ENCODE data around the gene MEIKIN. TPM values are rescaled to one million over a fixed set of nuclear protein-coding genes. Genes with fewer than 3 reads are reported as not detected.

MEIKIN gene
- polyA plus RNA-seq, 3 donors, result 0.16 to 1.6 (median 1.6) TPM

- no peaks in the 10 kb centered on the region for H4K20me1 ChIP-seq (ENCODE audit: insufficient read depth, low read length)
- no peaks in the 10 kb centered on the region for H3K4me1 ChIP-seq (ENCODE audit: control insufficient read depth in 1 of 2, insufficient read depth in 2 of 2, low read length in 2 of 2)
- Mint-ChIP-seq H3K4me3 (no peak overlapping the region), H3K27me3 (ENCODE audit: low read depth in 3 of 3) (peaks cover 0 to 7% (median 3%) of the 10 kb centered on the region in 3 donors), H3K36me3 (no peaks in the 10 kb centered on the region), H3K4me1 (no peaks in the 10 kb centered on the region), H3K9me3 (no peaks in the 10 kb centered on the region), H3K27ac (no peak overlapping the region)
- no peak for DNase-seq
- H3K27me3 ChIP-seq (ENCODE audit: control insufficient read depth in 2 of 2, insufficient read depth in 2 of 2, low read length in 2 of 2), result no peaks in the 10 kb centered on the region
- H3K36me3 ChIP-seq (replicated peaks in 1 of 2; ENCODE audit: control insufficient read depth in 1 of 2, insufficient read depth in 2 of 2, low read length in 2 of 2), result no peaks in the 10 kb centered on the region
- H3K9ac ChIP-seq (ENCODE audit: insufficient read depth, low read length, poor library complexity, severe bottlenecking), result no peak overlapping the region
- no peak overlapping the region for H3K4me3 ChIP-seq (replicated peaks in 1 of 3; ENCODE audit: low read depth in 2 of 3, low read length in 3 of 3)
- H3K79me2 ChIP-seq (ENCODE audit: insufficient read depth, low read length), result no peaks in the 10 kb centered on the region
- H3K9me3 ChIP-seq (replicated peaks in 1 of 2; ENCODE audit: control insufficient read depth in 1 of 2, insufficient read depth in 1 of 2, low read length in 2 of 2), result no peaks in the 10 kb centered on the region
- no peak for TF ChIP-seq CTCF (IDR thresholded peaks at IDR 0.05)
- H2AFZ ChIP-seq (ENCODE audit: insufficient read depth, low read depth, low read length, poor library complexity, severe bottlenecking), result no peak overlapping the region
- intact Hi-C loops (cut with micrococcal nuclease), result no loop called here
- whole genome bisulfite sequencing (ENCODE audit: insufficient coverage), result no CpG with 5 or more reads among the region's 3 CpGs
- no peak overlapping the region for H3K27ac ChIP-seq (ENCODE audit: low read depth in 1 of 2, low read length in 2 of 2)
- H3K4me2 ChIP-seq (replicated peaks; ENCODE audit: extremely low read depth, low read length, poor library complexity, severe bottlenecking), result no peak overlapping the region
Measured at GRCh38 chr5:131959906-131960305, 14.4 kb upstream of the MEIKIN start.

GRCh38 chr5:131959136-131959535, 13.7 kb upstream of the MEIKIN start:
- Histone ChIP-seq H3K36me3 (replicated peaks in 1 of 2; ENCODE audit: control insufficient read depth in 1 of 2, insufficient read depth in 2 of 2, low read length in 2 of 2) (no peaks in the 10 kb centered on the region), H3K9me3 (replicated peaks in 1 of 2; ENCODE audit: control insufficient read depth in 1 of 2, insufficient read depth in 1 of 2, low read length in 2 of 2) (no peaks in the 10 kb centered on the region), H4K20me1 (ENCODE audit: insufficient read depth, low read length) (no peaks in the 10 kb centered on the region), H3K27ac (ENCODE audit: low read depth in 1 of 2, low read length in 2 of 2) (no peak overlapping the region), H3K79me2 (ENCODE audit: insufficient read depth, low read length) (no peaks in the 10 kb centered on the region), H3K4me2 (replicated peaks; ENCODE audit: extremely low read depth, low read length, poor library complexity, severe bottlenecking) (no peak overlapping the region), H3K27me3 (ENCODE audit: control insufficient read depth in 2 of 2, insufficient read depth in 2 of 2, low read length in 2 of 2) (peaks cover 0 to 2% of the 10 kb centered on the region in 2 donors), H3K4me3 (replicated peaks in 1 of 3; ENCODE audit: low read depth in 2 of 3, low read length in 3 of 3) (no peak overlapping the region), H2AFZ (ENCODE audit: insufficient read depth, low read depth, low read length, poor library complexity, severe bottlenecking) (no peak overlapping the region), H3K9ac (ENCODE audit: insufficient read depth, low read length, poor library complexity, severe bottlenecking) (no peak overlapping the region), H3K4me1 (ENCODE audit: control insufficient read depth in 1 of 2, insufficient read depth in 2 of 2, low read length in 2 of 2) (no peaks in the 10 kb centered on the region)
- 100% methylated on average over 3 of the region's 5 CpGs for WGBS (ENCODE audit: insufficient coverage)
- no peak overlapping the region for H3K27ac Mint-ChIP-seq
- intact Hi-C loops (cut with micrococcal nuclease), result no loop called here
- no peak overlapping the region for H3K4me3 Mint-ChIP-seq
- peaks cover 0 to 4% (median 0%) of the 10 kb centered on the region in 7 donors for H3K9me3 Mint-ChIP-seq
- no peak for TF ChIP-seq CTCF (IDR thresholded peaks at IDR 0.05)
- peaks cover 0 to 7% (median 6%) of the 10 kb centered on the region in 3 donors for H3K27me3 Mint-ChIP-seq (ENCODE audit: low read depth in 3 of 3)
- H3K36me3 Mint-ChIP-seq, result no peaks in the 10 kb centered on the region
- no peaks in the 10 kb centered on the region for H3K4me1 Mint-ChIP-seq
- no peak for DNase-seq
